Stimulated activated CD8-positive, alpha-beta memory T cell treated with anti-CD3 and anti-CD28 coated beads, Interleukin-7, amount 100 ng/mL, for 48 hours (primary cell): Measurements from ENCODE around the gene APPBP2.
"Not testable (repeated sequence)": the region's sequence is repeated elsewhere in the genome, so short reads cannot be mapped to it uniquely, and the experiment has no call there.

ENCODE experiments used
- DNase-seq, 2 donors: peaks; one replicate each; pipeline ENCODE4 v3.0.0-alpha.2; 2020; ENCODE audit warnings: low read depth in 1 of 2; ENCODE audit errors: extremely low read depth in 1 of 2

Gene APPBP2

GRCh38 chr17:60442271-60443173 lies 83.5 kb downstream of the APPBP2 start:
- no peak for DNase-seq

DNA sequence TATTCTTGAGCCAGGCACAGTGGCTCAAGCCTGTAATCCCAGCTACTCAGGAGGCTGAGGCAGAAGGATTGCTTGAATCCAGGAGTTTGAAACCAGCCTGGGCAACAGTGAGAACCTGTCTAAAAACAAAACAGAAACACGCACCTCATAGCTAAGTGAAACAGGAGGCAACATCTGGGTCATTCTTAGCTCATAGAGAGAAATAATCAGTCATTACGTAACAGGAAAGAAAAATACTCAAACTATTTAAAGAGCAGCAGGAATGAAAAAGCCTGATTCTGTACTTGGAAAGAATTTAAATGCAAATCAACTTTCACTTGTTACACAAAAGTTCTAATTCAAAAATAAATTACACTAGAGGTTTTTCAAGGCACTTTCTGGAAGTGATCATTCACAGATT lies 86.5 kb downstream of the APPBP2 start:
- no peak for DNase-seq

DNA sequence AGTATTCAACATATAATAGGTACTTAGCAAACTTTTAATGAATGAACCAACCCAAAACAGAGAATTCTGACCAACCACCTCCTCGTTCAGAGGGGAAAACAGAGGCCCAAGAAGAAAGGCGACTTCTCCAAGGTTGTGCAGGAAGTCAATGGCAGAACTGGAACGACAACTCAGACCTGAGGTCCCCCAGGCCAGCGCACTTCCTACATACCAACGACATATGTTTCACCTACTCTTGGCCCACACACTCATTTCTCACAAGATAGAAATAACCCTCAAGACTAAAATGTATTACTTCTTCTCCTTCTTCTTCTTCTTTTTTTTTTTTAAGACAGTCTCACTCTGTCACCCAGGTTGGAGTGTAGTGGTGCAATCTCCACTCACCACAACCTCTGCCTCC lies 89.4 kb downstream of the APPBP2 start:
- no peak for DNase-seq

GRCh38 chr17:60435244-60436167 lies 90.5 kb downstream of the APPBP2 start:
- peak in 1 of 2 donors; percentile 25 for DNase-seq

- DNase-seq: not testable (repeated sequence)
Observed at GRCh38 chr17:60433021-60433997, 92.7 kb downstream of the APPBP2 start.

DNA sequence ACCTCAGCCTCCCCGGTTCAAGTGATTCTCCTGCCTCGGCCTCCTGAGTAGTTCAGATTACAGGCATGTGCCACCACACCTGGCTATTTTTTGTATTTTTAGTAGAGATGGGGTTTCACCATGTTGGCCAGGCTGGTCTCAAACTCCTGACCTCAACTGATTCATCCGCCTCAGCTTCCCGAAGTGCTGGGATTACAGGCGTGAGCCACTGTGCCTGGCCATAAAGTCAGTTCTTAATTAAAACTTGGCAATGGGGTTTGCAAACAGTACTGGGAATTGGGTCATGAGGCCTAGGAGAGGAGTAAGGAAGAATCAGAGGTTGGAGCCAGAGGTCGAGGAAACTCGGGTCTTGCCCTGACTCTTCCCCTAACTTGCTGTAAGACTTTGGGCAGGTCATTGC lies 95.5 kb downstream of the APPBP2 start:
- DNase-seq: not testable (repeated sequence)

DNA sequence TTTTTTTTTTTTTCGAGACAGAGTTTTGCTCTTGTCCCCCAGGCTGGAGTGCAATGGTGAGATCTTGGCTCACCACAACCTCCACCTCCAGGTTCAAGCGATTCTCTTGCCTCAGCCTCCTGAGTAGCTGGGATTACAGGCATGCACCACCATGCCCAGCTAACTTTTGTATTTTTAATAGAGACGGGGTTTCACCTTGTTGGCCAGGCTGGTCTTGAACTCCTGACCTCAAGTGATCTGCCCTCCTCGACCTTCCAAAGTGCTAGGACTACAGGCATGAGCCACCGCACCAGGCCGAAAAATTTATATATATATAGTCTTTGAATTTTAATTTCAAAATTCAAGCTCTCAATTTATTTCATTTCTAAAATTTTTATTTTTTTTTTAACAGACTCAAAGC lies 97.6 kb downstream of the APPBP2 start:
- not testable (repeated sequence) for DNase-seq

DNA sequence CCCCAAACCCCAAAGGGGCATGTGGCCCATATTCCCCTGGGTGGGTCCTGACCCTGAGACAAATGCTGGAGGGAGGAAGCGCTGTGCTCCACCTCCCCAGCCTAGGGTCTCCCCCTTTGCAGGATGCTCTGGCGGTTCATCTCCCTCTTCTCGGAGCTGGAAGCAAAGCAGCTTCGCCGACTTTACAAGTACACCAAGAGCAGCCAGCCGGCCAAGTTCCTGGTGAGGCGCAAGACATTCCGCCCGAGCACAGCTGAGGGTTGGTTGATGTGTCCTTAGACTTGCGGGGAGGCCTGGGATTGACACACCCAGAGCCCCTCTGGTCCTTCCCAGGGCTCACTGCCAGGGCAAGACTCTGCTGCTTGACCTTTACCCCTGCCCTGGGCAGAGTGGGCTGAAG lies 99.4 kb downstream of the APPBP2 start:
- DNase-seq: no peak

DNA sequence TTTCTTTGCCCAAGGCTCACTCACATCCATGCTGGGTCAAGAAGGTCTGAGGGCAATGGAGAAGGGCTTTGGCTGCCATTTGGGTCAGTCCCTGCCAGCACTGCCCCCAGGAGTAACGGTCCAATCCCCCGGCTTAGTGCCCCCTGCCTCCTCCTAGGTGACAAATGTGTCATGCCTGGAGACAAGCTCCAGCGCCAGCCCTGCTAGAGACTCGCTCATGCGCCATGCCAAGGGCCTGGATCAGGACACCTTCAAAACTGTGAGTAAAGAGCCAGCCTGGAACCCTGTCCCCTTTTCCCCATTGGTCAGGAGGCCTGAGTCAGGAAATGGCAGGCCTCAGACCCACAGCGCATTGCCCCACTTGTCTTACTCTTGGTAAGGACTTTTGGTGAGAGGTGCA lies 100.4 kb downstream of the APPBP2 start:
- no peak for DNase-seq

DNA sequence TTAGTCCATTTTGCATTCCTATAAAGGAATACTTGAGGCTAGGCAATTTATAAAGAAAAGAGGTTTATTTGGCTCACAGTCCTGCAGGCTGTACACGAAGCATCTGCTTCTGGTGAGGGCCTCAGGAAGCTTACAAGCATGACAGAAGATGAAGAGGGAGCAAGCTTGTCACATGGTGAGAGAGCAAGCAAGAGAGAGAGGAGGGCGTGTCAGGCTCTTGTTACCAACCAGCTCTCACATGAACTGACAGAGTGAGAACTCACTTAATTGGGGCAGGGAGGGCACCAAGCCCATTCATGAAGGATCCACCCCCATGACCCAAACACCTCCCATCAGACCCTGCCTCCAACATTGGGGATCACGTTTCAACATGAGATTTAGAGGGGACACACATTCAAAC lies 102.2 kb downstream of the APPBP2 start:
- DNase-seq: no peak

DNA sequence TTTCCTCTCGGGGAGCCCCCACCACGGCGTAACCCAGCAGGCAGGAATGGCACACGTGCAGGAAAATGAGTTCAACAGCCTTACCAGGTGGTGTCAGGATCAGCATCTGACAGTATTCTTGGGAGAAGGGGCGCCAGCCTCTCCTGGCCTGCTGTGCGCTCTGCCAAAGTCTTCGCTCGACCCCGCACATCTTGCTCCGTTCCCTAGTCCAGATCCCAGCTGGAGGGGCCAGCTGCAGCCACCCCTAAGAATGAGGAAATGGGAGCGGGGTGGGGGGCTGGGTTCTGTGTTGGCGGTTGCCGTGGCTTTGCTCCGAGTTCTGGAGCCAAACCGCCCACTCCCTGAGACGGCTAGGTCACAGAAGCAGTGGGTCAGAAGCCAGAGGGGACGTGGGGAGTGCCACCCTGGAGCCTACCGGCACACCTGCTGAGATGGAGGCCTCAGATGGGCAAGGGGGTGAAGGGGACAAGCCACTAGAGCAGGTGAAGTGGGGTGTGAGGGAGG lies 103.8 kb downstream of the APPBP2 start, which contains the start of gene CHCT1:
CHCT1 (plus strand) TSS at position 328 of the 504 bp plus-strand sequence; CDS start at position 432, 104 bp downstream.
- no peak for DNase-seq

- DNase-seq: peak; percentile 58 to 68
Observed at GRCh38 chr17:60421273-60422161, 104.5 kb downstream of the APPBP2 start.

DNA sequence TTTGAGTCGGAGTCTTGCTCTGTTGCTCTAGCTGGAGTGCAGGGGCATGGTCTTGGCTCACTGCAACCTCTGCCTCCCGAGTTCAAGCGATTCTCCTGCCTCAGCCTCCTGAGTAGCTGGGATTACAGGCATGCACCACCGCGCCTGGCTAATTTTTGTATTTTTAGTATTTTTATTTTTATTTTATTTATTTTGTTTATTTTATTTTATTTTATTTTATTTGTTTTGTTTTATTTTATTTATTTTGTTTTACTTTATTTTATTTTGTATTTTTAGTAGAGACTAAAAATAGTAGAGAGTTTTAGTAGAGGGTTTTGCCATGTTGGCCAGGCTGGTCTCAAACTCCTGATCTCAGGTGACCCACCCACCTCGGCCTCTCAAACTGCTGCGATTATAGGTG lies 106.2 kb downstream of the APPBP2 start:
- DNase-seq: not testable (repeated sequence)

- DNase-seq: not testable (repeated sequence)
Observed at GRCh38 chr17:60419003-60419402, 107.0 kb downstream of the APPBP2 start.

GRCh38 chr17:60416368-60416925 lies 109.6 kb downstream of the APPBP2 start:
- DNase-seq: no peak

- DNase-seq: no peak
Observed at GRCh38 chr17:60415146-60415545, 110.9 kb downstream of the APPBP2 start.

- DNase-seq: no peak
Observed at GRCh38 chr17:60412701-60413100, 113.3 kb downstream of the APPBP2 start.

- DNase-seq: no peak
Observed at GRCh38 chr17:60410001-60410400, 116.0 kb downstream of the APPBP2 start.

- no peak for DNase-seq
Observed at GRCh38 chr17:60406887-60407286, 119.2 kb downstream of the APPBP2 start.
